HG02588 (cell line): Measurements from ENCODE around the gene TNKS2.
"Not testable (repeated sequence)": the region's sequence is repeated elsewhere in the genome, so short reads cannot be mapped to it uniquely, and the experiment has no call there.

Experiments used
- ATAC-seq: cut with Tn5 transposase; IDR thresholded peaks from one replicate; pipeline ENCODE4 v1.9.1; 2021; ENCODE audit warnings: mild to moderate bottlenecking, moderate library complexity; ENCODE audit not compliant: unreplicated experiment

TNKS2 gene

GRCh38 chr10:91865562-91866081 lies 67.4 kb downstream of the TNKS2 start:
- no peak for ATAC-seq

- ATAC-seq = no peak
Measured at GRCh38 chr10:91875156-91875555, 76.9 kb downstream of the TNKS2 start.

GRCh38 chr10:91875779-91876178 lies 77.6 kb downstream of the TNKS2 start:
- ATAC-seq = no peak

DNA sequence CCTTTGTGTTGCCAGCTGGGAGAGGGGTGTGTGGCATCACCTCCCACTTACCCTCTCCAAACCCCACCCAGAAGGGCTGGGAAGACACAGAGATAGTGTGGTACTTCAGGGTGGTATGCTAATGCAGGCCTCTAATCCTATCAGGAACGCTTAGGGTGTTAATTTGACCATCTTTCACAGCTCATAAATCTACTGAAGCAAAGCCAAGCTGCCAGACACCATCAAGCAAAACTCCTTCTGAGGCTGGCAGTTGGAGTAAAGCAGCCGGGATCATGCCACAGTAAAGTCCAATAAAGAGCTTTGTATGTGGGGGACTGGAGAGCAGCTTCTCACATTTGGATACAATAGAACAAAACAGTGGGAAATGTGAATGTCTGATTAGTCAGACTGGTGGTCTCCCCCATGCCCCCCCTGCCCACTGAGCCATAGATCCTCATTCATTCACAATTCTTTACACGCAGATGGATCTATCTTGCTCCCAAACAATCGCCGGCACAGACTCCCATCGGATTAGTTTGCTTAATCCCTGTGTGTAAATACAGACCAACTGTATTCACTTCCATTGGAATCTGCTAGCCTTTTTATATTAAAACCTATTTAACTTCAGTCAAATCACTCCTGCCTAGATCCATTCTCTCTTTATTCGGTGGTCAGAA lies 81.4 kb downstream of the TNKS2 start:
- ATAC-seq = no peak

GRCh38 chr10:91880310-91880709 lies 82.1 kb downstream of the TNKS2 start:
- ATAC-seq = no peak

GRCh38 chr10:91883549-91884444 lies 85.6 kb downstream of the TNKS2 start:
- no peak for ATAC-seq

DNA sequence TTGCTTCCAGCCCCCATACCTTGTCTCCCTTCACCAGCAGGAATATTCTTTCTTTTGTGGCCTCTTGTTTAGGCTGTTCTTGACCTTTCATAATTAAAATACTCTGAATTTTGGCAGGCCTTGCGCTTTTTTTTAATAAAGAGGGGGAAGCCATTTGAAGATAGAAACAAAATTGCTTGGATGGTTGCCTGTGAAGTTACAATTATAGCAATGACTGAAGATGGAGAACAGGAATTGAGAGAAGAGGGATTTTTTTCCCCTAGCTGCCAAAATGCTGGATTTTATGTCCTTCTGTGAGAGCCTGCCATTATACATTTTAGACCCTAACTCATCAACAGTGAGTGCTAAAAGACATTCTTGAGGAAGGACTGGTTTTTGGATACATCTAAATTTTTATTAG lies 86.3 kb downstream of the TNKS2 start:
- ATAC-seq = no peak

DNA sequence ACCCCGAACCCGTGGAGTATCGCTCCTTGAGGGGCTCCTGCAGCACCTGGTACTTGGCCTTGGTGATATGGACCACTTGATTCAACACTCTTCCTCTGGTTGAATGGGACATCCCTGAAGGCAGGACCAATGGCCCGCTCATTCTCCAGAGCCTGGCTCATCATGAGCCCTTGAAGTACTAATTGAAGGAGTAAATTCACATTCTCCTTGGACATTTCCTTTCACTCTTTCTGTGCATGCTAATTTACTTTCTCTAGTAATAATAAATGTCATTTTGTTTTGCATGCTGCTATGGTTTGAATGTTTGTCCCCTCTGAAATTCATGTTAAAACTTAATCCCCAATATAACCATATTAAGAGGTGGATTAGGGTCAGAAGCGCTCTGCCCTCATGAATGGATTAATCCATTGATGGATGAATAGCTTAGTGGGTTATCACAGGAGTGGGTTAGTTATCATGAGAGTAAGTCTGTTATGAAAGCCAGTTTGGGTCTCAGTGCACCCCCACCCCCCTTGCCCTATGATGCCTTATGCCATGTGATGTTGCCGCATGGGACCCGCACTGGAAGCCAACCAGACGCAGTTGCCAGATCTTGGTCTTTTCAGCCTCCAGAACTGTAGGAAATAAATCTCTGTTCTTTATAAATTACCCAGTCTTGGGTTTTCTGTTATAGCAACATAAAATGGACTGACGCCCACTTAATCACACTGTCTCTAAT lies 87.3 kb downstream of the TNKS2 start:
- no peak for ATAC-seq

- ATAC-seq = no peak
Measured at GRCh38 chr10:91886954-91887271, 88.7 kb downstream of the TNKS2 start.

GRCh38 chr10:91887272-91888076 lies 89.2 kb downstream of the TNKS2 start:
- ATAC-seq = no peak

- no peak for ATAC-seq
Measured at GRCh38 chr10:91891125-91892001, 93.1 kb downstream of the TNKS2 start.

- no peak for ATAC-seq
Measured at GRCh38 chr10:91893051-91893450, 94.8 kb downstream of the TNKS2 start.

- ATAC-seq = not testable (repeated sequence)
Measured at GRCh38 chr10:91894261-91894685, 96.0 kb downstream of the TNKS2 start.

- ATAC-seq = no peak
Measured at GRCh38 chr10:91896212-91896756, 98.1 kb downstream of the TNKS2 start.

- ATAC-seq = no peak
Measured at GRCh38 chr10:91897421-91897820, 99.2 kb downstream of the TNKS2 start.

DNA sequence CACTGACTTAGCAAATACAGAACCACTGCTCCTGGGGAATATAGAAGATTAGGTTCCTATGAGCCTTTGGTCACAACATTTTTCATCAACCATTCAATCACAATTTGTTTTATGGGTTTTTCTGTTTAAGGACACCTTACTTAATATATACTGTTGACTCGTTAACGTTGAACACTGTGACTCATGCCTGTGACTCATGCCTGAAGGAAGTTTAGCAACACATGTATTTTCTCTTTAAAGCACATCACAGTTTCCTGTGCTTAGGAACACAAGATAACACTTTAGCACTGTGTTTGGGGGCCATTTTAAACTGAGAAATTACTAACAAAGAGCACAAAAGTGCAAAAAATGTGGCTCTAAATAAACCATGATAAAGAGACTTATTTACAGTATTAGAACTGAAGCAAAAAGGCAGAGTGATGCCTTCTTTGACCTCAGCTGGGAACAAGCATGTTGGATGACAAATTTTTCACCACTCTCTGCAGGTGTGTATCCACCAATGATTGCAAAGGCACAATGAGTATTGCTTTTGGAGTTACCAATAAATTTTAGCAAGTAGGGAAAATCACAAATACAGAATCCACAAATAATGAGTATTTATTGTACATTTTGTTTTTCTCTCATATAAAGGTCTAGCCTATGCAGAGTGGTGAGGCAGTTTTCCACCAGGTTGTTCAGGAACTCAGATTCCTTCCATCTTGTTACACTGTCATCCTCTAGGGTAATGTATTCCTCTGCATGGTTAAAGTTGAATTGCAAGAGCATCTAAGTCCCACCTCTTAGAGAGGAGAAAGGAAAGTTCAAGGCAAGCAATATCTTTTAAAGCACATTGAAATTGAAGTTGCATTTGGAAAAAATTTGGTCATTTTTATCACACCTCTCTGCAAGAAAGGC lies 103.8 kb downstream of the TNKS2 start:
- ATAC-seq = no peak

DNA sequence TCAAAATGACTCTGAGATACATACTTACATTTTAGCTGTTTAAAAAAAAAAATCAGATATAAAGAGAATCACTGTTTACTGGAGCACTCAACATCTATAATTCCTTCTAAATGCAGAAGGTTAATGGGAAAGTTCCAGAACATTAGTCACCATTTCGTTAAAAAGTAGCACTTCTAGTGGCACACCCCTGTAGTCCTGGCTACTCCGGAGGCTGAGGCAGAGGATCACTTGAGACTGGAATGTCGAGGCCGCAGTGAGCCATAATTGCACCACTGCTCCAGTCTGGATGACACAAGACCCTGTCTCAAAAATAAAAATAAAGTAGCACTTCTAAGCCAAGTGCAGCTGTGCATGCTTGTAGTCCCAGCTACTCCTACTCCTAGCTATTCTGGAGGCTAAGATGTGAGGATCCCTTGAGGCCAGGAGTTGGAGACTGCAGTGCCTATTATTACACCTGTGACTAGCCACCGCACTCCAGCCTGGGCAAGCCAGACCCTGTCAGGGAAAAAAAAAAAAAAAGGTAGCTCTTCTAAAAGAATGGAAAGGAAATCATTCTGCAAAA lies 108.9 kb downstream of the TNKS2 start:
- ATAC-seq = no peak

- ATAC-seq = no peak
Measured at GRCh38 chr10:91907914-91908336, 109.7 kb downstream of the TNKS2 start.
